ENCODE results near the gene OVAAL.

DNA sequence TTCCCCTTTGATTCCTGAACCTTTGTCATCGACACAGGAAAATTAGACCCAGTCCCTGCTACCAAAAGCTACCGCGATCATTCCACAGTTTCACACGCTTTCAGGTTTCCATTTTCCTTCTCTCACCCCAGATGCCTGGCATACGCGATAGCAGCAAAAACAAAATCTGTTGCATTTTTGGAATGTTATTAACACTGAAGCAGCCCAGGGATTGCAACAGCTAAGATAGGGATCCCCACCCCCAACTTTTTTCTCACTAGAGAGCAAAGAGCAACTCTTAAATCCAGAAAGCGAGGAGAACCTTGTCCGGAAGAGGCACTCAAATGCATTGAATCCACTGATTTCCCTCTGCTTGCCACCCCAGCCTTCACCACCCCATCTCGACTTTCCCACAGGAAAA lies 8.9 kb downstream of the OVAAL start:
- no peak for TF ChIP-seq EZH2 (IDR thresholded peaks at IDR 0.05; ENCODE audit: insufficient read depth, poor library complexity, severe bottlenecking)
- no peak for TF ChIP-seq EZH2phosphoT487 (IDR thresholded peaks at IDR 0.05; ENCODE audit: insufficient read depth, low read depth)
